ENCODE measurements around the gene PLEKHG3.

Gene PLEKHG3

DNA sequence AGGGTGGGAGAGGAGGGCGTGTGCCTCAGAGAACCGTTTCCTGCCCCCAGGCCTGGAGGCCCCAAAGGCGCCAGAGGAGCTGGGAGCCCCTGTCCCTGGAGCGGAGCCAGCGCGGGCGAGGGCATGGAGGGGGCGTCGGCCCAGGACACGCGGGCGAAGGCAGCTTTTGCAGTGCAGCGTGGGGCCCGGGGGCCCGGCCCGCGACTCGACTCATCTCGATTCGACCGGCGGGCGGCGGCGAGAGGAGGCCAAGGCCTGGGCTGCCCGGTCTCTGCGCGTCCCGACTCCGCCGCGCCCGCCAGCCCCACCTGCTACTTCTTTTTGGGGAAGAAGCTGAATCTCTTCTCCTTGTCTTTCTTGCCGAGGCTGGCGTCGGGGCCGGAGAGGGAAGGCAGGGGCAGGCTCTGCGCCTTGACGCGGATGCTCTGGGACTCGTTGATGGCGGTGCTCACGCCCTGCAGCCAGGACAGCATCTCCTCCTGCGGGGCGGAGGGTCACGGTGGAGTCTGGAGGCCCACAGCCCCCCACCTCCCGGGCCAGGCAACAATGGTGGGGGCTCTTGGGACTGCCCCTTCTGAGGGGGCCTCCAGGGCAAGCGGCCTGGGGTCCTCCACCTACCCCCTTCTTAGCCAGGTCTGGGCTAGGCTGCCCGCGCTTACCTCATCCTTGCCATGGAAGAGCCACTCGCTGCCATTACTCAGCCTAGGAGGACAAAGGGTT lies 44.9 kb downstream of the PLEKHG3 start:
- DNase-seq: no peak

DNA sequence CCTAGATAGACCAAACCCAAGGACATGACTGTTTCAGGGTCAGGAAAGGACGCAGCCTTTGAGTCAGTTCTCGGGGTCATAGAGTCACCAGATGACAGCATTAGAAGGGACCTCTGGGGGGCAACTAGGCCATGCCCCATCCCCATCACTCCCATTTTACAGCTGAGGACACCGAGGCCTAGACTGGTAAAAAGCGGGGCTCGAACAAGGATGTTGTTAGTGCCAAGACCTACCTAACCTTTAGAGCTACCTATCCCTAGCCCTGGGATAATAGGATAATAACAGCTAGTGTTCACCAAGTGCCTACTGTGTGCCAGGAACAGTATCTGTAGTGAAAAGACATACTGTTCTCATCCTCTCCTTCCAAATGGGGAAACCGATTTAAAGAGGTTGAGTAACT lies 48.7 kb downstream of the PLEKHG3 start:
- no peak for DNase-seq

DNA sequence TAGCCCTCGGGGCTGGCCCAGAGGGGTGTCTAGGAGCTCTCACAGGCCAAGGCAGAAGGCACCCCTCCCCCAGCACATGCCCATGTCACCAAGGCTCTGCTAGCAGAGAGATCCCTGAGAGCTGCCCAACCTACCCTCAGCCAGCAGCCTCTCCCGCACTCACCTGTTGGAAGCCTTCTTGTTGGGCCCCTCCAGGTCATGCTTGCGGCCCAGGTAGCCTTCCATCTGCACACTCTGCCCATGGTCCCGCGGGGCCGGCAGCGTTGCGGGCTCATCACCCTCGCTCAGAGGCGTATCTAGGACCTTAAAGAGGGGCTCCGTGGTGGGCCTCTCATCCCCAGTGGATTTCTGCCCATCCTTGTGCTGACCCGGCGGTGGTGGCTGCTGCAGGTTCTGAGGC lies 49.1 kb downstream of the PLEKHG3 start:
- no peak for DNase-seq

GRCh38 chr14:64753999-64754398 lies 49.8 kb downstream of the PLEKHG3 start:
- no peak for DNase-seq

GRCh38 chr14:64754685-64755084 lies 50.5 kb downstream of the PLEKHG3 start:
- no peak for DNase-seq

- DNase-seq: peak; percentile 89
Measured at GRCh38 chr14:64755781-64756221, 51.6 kb downstream of the PLEKHG3 start.

DNA sequence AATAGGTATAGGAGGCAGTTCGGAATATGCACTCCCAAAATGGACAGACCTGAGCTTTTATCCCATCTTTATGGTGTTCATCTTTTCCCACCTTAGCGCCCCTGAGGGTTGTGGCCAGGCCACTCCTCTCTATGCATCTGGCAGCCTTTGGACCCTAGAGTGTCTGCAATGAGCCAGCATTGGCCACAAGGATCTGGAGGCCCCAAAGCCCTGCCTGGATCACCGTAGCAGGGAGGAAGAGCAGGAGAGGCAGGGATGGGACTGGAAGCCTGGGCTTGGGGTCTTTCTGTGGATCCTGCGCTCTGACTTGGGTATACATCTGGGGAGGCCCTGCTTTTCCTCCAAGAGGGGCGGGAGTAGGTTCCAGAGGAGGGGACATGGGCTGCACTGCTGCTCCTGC lies 52.5 kb downstream of the PLEKHG3 start:
- DNase-seq: no peak

DNA sequence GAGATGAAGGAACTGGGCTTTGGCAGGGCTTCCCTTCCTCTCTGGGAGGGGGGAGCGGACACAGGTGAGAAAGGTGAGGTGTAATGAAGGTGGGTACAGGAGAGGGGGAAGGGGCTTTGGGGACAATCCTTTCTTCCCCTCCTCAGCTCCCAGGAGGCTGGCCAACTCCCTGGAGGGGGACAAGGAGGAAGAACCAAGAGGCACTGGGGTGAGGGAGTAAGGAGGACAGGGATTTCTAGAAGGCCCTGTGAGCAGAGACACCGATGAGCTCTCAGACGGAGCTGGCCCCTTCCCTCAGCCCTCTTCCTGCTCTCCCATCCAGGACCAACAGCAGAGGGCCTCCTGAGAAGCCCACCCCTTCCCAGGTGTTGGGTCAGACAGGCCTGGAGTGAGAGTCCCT lies 53.4 kb downstream of the PLEKHG3 start:
- DNase-seq: no peak

- no peak for DNase-seq
Measured at GRCh38 chr14:64758025-64758521, 53.8 kb downstream of the PLEKHG3 start.

DNA sequence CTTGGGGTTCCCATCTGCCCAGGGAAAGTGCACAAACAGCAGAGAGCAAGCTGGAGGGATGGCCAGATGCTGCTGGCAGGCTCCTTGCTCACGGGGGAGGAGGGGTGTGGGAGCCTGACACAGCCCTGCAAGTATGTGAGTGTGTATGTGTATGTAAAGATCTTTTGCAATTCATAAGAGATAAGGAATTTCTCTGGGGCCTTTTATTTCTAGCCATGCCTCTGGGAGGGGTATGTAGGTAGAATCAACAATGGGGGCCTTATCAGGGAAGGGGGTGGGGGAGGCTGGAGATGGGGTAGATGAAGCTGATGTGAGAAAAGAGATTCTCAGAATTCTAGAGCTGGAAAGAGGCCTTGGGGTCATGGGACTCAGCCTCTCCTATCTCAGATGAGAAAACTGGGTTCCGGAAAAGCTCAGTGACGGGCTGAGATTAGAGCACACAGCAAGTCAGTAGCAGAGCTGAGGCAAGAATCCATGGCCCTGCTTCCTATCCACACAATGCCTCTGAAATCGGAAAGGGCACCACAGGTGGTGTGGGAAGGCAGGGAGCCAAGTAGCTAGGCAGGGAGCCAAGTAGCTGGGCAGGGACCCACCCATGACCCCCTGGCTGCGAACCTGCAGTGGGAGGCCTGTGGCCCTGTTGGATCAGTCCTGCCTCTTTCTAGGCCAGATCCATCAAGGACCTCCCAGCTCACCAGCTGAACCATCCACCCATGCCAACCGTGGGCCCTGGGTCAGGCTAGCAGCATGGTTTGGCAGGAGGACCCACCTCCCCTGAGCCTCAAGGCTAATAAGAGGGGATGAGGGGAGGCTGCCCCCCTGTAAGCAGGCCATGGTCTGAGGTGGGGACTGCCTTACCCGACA lies 54.7 kb downstream of the PLEKHG3 start:
- DNase-seq: no peak

GRCh38 chr14:64759555-64759938 lies 55.3 kb downstream of the PLEKHG3 start:
- DNase-seq: no peak

- peak; percentile 56 for DNase-seq
Measured at GRCh38 chr14:64760146-64760755, 56.0 kb downstream of the PLEKHG3 start.

GRCh38 chr14:64760916-64761315 lies 56.7 kb downstream of the PLEKHG3 start:
- DNase-seq: no peak

DNA sequence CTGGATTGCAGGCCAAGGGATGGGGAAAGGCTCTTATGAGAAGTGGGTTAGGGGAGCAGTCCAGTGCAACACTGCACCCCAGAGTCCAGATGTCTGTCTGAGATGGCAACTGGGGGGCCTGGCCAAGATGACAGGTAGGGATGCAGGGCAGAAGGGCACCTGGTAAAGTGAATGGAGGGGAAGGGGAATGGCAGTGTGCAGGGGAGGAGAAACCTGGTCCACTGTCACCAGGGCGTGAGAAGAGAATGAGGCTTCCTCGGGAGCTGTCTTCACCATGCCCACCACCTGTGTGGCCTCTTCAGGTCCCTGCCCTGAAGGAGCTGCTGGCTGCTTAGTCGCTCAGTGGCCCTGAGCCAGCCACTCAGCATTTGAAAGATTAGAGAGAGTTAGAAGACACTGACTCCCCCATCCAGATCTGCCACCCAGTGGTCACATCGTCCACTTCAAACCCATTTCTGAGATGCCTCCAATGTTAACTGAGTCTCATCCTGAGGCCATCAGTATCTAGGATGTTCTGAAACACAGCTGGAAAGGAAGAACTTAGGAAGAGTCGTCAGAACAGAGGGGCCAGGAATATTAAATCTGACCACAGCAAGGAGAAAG lies 57.3 kb downstream of the PLEKHG3 start:
- no peak for DNase-seq

- DNase-seq: peak; percentile 27
Measured at GRCh38 chr14:64762044-64763034, 58.1 kb downstream of the PLEKHG3 start.

- no peak for DNase-seq
Measured at GRCh38 chr14:64763085-64763782, 59.0 kb downstream of the PLEKHG3 start.

DNA sequence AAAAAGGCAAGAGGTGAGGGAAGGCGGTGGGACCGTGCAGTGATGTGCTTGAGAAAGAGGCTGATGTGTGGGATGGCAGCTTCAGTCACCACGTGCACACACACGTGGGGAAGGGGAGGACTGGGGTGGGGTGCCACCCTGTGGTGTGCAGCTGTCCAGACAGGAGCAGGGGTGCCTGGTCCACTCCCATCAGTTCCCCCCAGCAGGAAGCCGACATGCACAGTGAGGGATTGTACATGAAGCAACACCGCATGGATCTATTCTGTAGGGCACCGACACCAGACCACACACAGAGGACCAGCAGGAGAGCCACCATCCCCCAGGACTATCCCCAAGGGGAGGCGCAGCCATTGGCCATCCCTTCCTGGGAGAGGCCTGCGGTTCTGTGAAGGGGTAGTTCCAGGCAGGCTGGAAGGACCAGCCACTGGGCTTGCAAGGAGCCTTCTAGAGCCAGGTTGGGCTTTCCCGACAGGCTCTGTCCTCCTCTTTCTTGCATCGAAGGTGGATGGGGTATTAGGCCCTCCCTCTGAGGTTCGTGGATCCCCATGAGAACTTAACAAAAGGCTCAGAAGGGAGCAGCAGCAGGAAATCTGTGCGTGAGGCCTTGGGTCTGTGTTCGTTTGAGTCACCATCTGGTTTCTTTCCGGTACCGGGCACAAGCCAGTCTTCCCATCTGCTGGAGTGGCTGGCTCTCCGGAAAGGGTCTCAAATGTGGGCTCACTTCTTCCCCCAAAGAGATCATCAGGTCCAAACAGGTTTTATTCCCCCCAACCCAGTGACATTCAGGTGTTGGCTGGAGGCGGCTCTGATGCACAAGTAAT lies 59.8 kb downstream of the PLEKHG3 start:
- DNase-seq: no peak

- DNase-seq: peak; percentile 63
Measured at GRCh38 chr14:64764641-64765520, 60.7 kb downstream of the PLEKHG3 start.

DNA sequence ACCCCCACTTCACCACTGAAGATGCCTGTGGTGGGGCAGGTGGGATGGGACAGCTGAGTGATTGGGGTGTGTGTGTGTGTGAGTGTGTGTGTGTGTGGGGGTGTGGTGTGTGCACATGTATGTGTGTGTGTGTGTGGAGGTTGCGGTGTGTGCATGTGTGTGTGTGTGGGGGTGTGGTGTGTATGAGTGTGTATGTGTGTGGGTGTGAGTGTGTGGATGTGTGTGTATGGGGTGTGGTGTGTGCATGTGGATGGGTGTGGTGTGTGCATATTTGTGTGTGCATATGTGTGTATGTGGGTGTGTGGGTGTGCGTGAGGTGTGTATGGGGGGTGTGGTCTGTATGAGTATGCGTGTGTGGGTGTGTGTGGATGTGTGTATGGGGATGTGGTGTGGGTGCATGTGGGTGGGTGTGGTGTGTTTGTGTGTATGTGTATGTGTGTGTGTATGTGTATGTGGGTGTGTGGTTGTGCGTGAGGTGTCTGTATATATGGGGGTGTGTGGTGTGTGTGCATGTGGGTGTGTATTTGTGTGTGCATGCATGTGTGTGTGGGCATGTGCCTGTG lies 61.6 kb downstream of the PLEKHG3 start:
- DNase-seq: no peak

Measured in CD4-positive, alpha-beta T cell treated with Interleukin-4 for 4 hours (primary cell).